Esophagus squamous epithelium (tissue), 5 donors: ENCODE results near the gene DNM3. TPM values are rescaled to one million over a fixed set of nuclear protein-coding genes. Genes with fewer than 3 reads are reported as not detected.
"Not testable (repeated sequence)": the region's sequence is repeated elsewhere in the genome, so short reads cannot be mapped to it uniquely, and the experiment has no call there.

Source experiments
- DNase-seq: peaks from one replicate; lab custom pipeline; 2025; lab: John Stamatoyannopoulos, UW
- H3K27ac ChIP-seq, 4 donors: fragments of 200-600 bp; sonication (generic); one replicate each; pipeline ENCODE4 v1.5.1; 2016 to 2019; ENCODE audit warnings: mild to moderate bottlenecking in 1 of 4
- H3K27me3 ChIP-seq, 4 donors: fragments of 200-600 bp; sonication (generic); 1 replicate in 3 of 4; 2 replicates in 1 of 4; pipeline versions ENCODE4 v1.5.1 to v1.6.0; 2017 to 2021; ENCODE audit warnings: antibody characterized with exemption in 1 of 4
- H3K36me3 ChIP-seq, 3 donors: fragments of 200-600 bp; sonication (generic); one replicate each; pipeline ENCODE4 v1.5.1; 2016 to 2019
- H3K4me1 ChIP-seq, 3 donors: fragments of 200-600 bp; sonication (generic); one replicate each; pipeline ENCODE4 v1.5.1; 2017 to 2019
- H3K4me3 ChIP-seq, 4 donors: fragments of 200-600 bp; sonication (generic); 1 replicate in 3 of 4; 2 replicates in 1 of 4; pipeline ENCODE4 v1.5.1; 2016 to 2019; ENCODE audit warnings: mild to moderate bottlenecking in 2 of 4, moderate library complexity in 1 of 4
- H3K9me3 ChIP-seq, 3 donors: fragments of 200-600 bp; sonication (generic); one replicate each; pipeline ENCODE4 v1.5.1; 2016 to 2019
- POLR2A ChIP-seq, 4 donors: fragments of 450-650 bp; IDR thresholded peaks; one replicate each; pipeline ENCODE4 v1.6.1; 2017; ENCODE audit warnings: antibody characterized with exemption in 4 of 4, mild to moderate bottlenecking in 4 of 4, moderate library complexity in 3 of 4
- WGBS, 2 donors: methylation state at CpG; one replicate each; pipeline ENCODE4 v1.1.5; 2018; 5-methylcytosine and 5-hydroxymethylcytosine counted together
- intact Hi-C: fragments of 100-400 bp; cut with DNase I; formaldehyde crosslinking; loops from one replicate; pipeline ENCODE4 v1.15.0; 2022
- total RNA-seq, 4 donors: library from RNA; depleted of rRNA; stranded (reverse); fragments of >200 nt; gene quantifications; one replicate each; pipeline ENCODE4 v1.1.0, GENCODE V29; 2016
- TF ChIP-seq, protein P1 (sequence below), 6 experiments: fragments of 450-650 bp in 4 of 6; fragments of 200-600 bp in 2 of 6; sonication (generic) in 2 of 6; IDR thresholded peaks; one replicate each; pipeline ENCODE4 v1.5.1; 2016 to 2019; ENCODE audit warnings: antibody characterized with exemption in 6 of 6, mild to moderate bottlenecking in 4 of 6, moderate library complexity in 4 of 6
- donor health status: DM: yes; HTN: yes; CAD: no.

Gene DNM3
- total RNA-seq, 4 donors from 2014 or later = 0.91 to 3.2 (median 1.8) TPM

DNA sequence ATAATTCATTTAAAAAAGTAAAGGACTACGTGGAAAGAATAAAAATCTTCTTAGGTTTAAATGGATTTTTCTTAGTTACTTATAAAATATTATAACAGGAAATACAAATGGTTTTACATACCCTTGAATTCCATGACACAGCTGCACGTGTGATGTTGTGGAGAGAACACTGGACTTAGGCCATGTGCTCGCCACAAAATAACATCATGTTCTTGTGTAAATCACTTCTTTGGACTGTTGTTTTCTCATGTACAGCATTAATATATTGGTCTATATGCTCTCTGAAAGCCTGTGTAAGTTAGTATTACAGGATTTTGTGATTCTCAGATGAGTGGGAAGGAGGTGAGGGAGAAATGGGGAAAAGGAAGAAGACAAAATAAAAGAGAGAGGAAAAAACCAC is 228.2 kb downstream of the DNM3 start:
- H3K4me1 ChIP-seq = peaks cover 0 to 7% (median 0%) of the 10 kb centered on the region in 3 donors
- no peak overlapping the region for H3K27ac ChIP-seq
- intact Hi-C loops = no loop called here
- H3K36me3 ChIP-seq = no peaks in the 10 kb centered on the region
- no peaks in the 10 kb centered on the region for H3K9me3 ChIP-seq
- TF ChIP-seq POLR2A (IDR thresholded peaks at IDR 0.05) = no peak
- TF ChIP-seq, protein P1, sequence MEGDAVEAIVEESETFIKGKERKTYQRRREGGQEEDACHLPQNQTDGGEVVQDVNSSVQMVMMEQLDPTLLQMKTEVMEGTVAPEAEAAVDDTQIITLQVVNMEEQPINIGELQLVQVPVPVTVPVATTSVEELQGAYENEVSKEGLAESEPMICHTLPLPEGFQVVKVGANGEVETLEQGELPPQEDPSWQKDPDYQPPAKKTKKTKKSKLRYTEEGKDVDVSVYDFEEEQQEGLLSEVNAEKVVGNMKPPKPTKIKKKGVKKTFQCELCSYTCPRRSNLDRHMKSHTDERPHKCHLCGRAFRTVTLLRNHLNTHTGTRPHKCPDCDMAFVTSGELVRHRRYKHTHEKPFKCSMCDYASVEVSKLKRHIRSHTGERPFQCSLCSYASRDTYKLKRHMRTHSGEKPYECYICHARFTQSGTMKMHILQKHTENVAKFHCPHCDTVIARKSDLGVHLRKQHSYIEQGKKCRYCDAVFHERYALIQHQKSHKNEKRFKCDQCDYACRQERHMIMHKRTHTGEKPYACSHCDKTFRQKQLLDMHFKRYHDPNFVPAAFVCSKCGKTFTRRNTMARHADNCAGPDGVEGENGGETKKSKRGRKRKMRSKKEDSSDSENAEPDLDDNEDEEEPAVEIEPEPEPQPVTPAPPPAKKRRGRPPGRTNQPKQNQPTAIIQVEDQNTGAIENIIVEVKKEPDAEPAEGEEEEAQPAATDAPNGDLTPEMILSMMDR (IDR thresholded peaks at IDR 0.05) = no peak
- H3K27me3 ChIP-seq = no peaks in the 10 kb centered on the region
- DNase-seq = no peak
- H3K4me3 ChIP-seq = no peak overlapping the region
- 62 to 72% methylated on average over 3 of the region's 3 CpGs for WGBS, 2 donors

DNA sequence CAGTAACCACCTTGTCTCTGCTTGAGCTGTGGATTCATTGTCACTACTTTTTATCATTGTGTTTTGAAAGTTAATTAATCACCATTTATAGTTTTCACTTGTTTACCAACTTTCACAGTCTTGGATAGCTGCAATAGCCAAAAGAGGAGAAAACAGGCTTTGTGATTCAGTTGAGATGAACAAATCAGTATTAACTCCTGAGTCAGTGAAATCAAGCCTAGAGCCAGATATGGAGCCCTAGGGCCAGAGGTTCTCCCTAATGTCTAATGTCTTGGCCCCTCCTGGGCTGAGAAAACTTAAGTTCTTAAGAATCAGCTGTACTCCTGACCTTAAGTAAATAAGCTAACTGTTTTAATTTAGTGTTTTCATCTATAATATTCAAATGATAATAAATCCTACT is 228.8 kb downstream of the DNM3 start:
- DNase-seq = no peak
- intact Hi-C loops = no loop called here
- Histone ChIP-seq H3K36me3 (no peaks in the 10 kb centered on the region), H3K27me3 (no peaks in the 10 kb centered on the region), H3K4me1 (peaks cover 0 to 7% (median 0%) of the 10 kb centered on the region in 3 donors), H3K9me3 (no peaks in the 10 kb centered on the region), H3K4me3 (no peak overlapping the region), H3K27ac (no peak overlapping the region)
- TF ChIP-seq, protein P1 (IDR thresholded peaks at IDR 0.05) = no peak
- no peak for TF ChIP-seq POLR2A (IDR thresholded peaks at IDR 0.05)

DNA sequence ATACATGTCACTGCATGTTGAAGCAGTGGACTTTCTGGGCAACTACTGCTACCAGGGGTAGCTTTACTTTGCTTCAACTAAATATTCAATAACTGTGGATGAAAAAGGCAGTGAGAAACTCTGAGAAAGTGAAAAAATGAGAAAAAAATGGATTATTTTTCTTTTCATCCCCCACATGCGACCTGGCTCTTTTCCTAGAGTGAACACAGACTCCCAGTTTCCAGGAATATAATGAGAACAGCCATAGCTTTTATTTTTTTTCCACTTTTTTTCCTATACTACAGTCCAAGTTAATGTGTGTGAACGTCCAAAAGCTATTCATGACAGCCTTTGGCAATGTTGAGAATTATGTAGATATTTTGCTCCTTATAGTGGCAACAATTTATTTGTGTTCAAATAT is 230.4 kb downstream of the DNM3 start:
- H3K27ac ChIP-seq = no peak overlapping the region
- H3K4me1 ChIP-seq = peaks cover 0 to 7% (median 0%) of the 10 kb centered on the region in 3 donors
- H3K4me3 ChIP-seq = no peak overlapping the region
- no peaks in the 10 kb centered on the region for H3K27me3 ChIP-seq
- no peaks in the 10 kb centered on the region for H3K9me3 ChIP-seq
- H3K36me3 ChIP-seq = no peaks in the 10 kb centered on the region
- no peak for DNase-seq
- TF ChIP-seq, protein P1 (IDR thresholded peaks at IDR 0.05) = no peak
- TF ChIP-seq POLR2A (IDR thresholded peaks at IDR 0.05) = no peak
- 48 to 54% methylated on average over 2 of the region's 2 CpGs for WGBS, 2 donors
- intact Hi-C loops = no loop called here

DNA sequence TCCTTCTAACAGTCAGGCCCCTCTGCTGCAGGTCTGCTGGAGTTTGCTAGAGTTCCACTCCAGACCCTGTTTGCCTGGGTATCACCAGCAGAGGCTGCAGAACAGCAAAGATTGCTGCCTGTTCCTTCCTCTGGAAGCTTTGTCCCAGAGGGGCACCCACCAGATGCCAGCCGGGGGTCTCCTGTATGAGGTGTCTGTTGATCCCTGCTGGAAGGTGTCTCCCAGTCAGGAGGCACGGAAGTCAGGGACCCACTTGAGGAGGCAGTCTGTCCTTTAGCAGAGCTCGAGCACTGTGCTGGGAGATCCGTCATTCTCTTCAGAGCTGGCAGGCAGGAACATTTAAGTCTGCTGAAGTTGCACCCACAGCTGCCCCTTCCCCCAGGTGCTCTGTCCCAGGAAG is 238.6 kb downstream of the DNM3 start:
- intact Hi-C loops, H3K4me1 ChIP-seq: not testable (repeated sequence)
- WGBS, 2 donors = 90 to 100% methylated on average over 2 of the region's 4 CpGs

DNA sequence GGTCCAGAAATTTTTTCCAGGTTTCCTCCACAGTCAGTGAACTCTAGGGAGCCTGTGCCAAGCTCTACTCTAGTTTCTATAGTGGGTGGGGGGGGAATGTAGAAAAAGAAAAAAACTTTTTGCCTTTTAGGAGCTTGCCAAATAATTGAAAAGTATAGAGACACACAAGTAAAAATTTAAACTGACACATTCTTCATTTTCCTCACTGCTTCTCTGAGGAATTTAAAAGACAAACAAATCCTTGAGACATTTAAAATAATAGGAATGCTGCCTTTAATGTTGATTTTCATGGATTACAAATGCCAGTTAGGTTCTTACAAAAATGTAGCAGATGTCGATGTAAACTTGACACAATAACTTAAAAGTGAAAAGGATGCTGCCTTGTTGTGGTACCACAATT is 241.9 kb downstream of the DNM3 start:
- intact Hi-C loops = no loop called here
- TF ChIP-seq, protein P1 (IDR thresholded peaks at IDR 0.05) = no peak
- no peak for TF ChIP-seq POLR2A (IDR thresholded peaks at IDR 0.05)
- WGBS, 2 donors = 59 to 75% methylated on average over 1 of the region's 1 CpG

More for the DNA sequence above, 238.6 kb downstream of the DNM3 start:
- not testable (repeated sequence) for DNase-seq, H3K36me3 ChIP-seq, H3K4me3 ChIP-seq, H3K9me3 ChIP-seq, H3K27ac ChIP-seq, H3K27me3 ChIP-seq

DNA sequence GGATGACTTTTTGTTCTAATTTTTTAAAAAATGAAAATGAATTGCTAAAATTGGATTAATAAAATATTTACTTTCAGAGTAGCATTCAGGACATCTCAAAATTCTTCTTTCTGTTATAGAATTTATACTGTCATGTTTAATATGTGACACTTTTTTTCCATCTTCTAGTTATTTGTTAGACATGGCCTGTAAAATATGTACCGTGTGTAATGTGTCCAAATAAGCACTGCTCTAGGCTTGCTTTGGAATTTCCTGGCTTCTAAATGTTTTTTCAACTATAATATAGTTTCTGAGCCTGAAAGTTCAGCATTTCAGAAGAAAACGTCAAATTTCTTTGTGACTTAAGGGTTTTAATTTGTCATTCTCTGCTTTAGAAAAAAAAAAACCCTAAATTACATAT is 243.6 kb downstream of the DNM3 start:
- intact Hi-C loops = no loop called here
- WGBS, 2 donors = 67 to 86% methylated on average over 2 of the region's 2 CpGs
- no peak for DNase-seq
- no peak overlapping the region for H3K27ac ChIP-seq
- no peak overlapping the region for H3K4me3 ChIP-seq
- H3K27me3 ChIP-seq = no peaks in the 10 kb centered on the region
- no peaks in the 10 kb centered on the region for H3K9me3 ChIP-seq
- no peaks in the 10 kb centered on the region for H3K4me1 ChIP-seq
- no peak for TF ChIP-seq POLR2A (IDR thresholded peaks at IDR 0.05)
- TF ChIP-seq, protein P1 (IDR thresholded peaks at IDR 0.05) = no peak
- no peaks in the 10 kb centered on the region for H3K36me3 ChIP-seq

More for the DNA sequence above, 241.9 kb downstream of the DNM3 start:
- Histone ChIP-seq H3K27me3 (no peaks in the 10 kb centered on the region), H3K36me3 (no peaks in the 10 kb centered on the region), H3K27ac (no peak overlapping the region), H3K4me3 (no peak overlapping the region), H3K9me3 (no peaks in the 10 kb centered on the region), H3K4me1 (no peaks in the 10 kb centered on the region)
- DNase-seq = no peak
